H1 (cell line): ENCODE measurements around the gene SCGB1A1. TPM values are rescaled to one million over a fixed set of nuclear protein-coding genes. Genes with fewer than 3 reads are reported as not detected.

Experiments
- CTCF ChIA-PET: fragments of 300-600 bp; sonication (Branson Sonifier 250); formaldehyde crosslinking; loops from one replicate; lab custom pipeline; 2021; ENCODE audit not compliant: partially characterized antibody; lab: Charles Lee
- POLR2A ChIA-PET: fragments of 300-600 bp; sonication (Branson Sonifier 250); formaldehyde crosslinking; loops from one replicate; lab custom pipeline; 2021; ENCODE audit warnings: inconsistent platforms; ENCODE audit not compliant: partially characterized antibody; lab: Charles Lee
- DNase-seq, 2 experiments: peaks; one replicate each; pipeline versions ENCODE4 v3.0.0 to v3.0.0-alpha.2; 2010 to 2022; ENCODE audit warnings: low spot score in 2 of 2, low read depth in 1 of 2, mixed read lengths in 1 of 2
- FAIRE-seq: peaks from 2 replicates; lab custom pipeline; 2011; peaks lifted over from hg19 to GRCh38; lab: Jason Lieb, UNC
- H2AFZ ChIP-seq: 2 replicates; pipeline ENCODE4 v1.8.1; 2012; ENCODE audit warnings: low read length, inconsistent platforms
- H2AK5ac ChIP-seq: 2 replicates; pipeline ENCODE4 v1.6.1; 2013; ENCODE audit warnings: low read depth, low read length
- H2BK120ac ChIP-seq: replicated peaks from 2 replicates; pipeline ENCODE3; 2013; ENCODE audit warnings: low read depth, low read length, inconsistent platforms
- H2BK12ac ChIP-seq: 2 replicates; pipeline ENCODE4 v1.6.1; 2013; ENCODE audit warnings: low read depth, low read length
- H2BK15ac ChIP-seq: 2 replicates; pipeline ENCODE4 v1.6.1; 2013; ENCODE audit warnings: low read length
- H2BK20ac ChIP-seq: 2 replicates; pipeline ENCODE4 v1.6.1; 2013; ENCODE audit warnings: low read length
- H2BK5ac ChIP-seq: 2 replicates; pipeline ENCODE4 v1.6.1; 2013; ENCODE audit warnings: low read depth, low read length
- H3K14ac ChIP-seq: 2 replicates; pipeline ENCODE4 v1.6.1; 2013; ENCODE audit warnings: inconsistent platforms; ENCODE audit not compliant: insufficient read length
- H3K18ac ChIP-seq: 2 replicates; pipeline ENCODE4 v1.6.1; 2013; ENCODE audit warnings: low read length; ENCODE audit errors: extremely low read depth
- H3K23ac ChIP-seq: 2 replicates; pipeline ENCODE4 v1.6.1; 2013; ENCODE audit warnings: inconsistent platforms; ENCODE audit not compliant: insufficient read length
- H3K23me2 ChIP-seq: 2 replicates; pipeline ENCODE4 v1.6.1; 2013; ENCODE audit warnings: low read depth, low read length
- H3K27ac ChIP-seq: 2 replicates; pipeline ENCODE4 v1.6.1; 2011; ENCODE audit warnings: low read depth, low read length, inconsistent platforms
- H3K27me3 ChIP-seq, 4 experiments: replicated peaks in 1 of 4; 1 replicate in 1 of 4; 2 replicates in 3 of 4; pipeline versions ENCODE4 v1.6.1 to v1.8.1; 2011 to 2013; ENCODE audit warnings: low read length in 3 of 4, mild to moderate bottlenecking in 3 of 4, inconsistent platforms in 2 of 4, mixed read lengths in 2 of 4, moderate library complexity in 1 of 4; ENCODE audit not compliant: control insufficient read depth in 3 of 4, insufficient read depth in 3 of 4; ENCODE audit errors: extremely low read depth in 1 of 4
- H3K36me3 ChIP-seq, 4 experiments: 2 replicates each; pipeline versions ENCODE4 v1.6.1 to v1.8.1; 2011 to 2013; ENCODE audit warnings: mild to moderate bottlenecking in 4 of 4, low read length in 3 of 4, moderate library complexity in 2 of 4, control low read depth in 1 of 4, inconsistent platforms in 1 of 4; ENCODE audit not compliant: insufficient read depth in 4 of 4, control insufficient read depth in 2 of 4
- H3K4ac ChIP-seq: replicated peaks from 2 replicates; pipeline ENCODE3; 2013; ENCODE audit warnings: low read length, low read depth, mixed read lengths, inconsistent platforms; ENCODE audit not compliant: insufficient read length
- H3K4me1 ChIP-seq, 4 experiments: replicated peaks in 1 of 4; 1 replicate in 1 of 4; 2 replicates in 3 of 4; pipeline versions ENCODE4 v1.6.1 to v1.8.1; 2011 to 2013; ENCODE audit warnings: low read length in 3 of 4, inconsistent platforms in 2 of 4, mixed read lengths in 1 of 4; ENCODE audit not compliant: insufficient read depth in 4 of 4, control insufficient read depth in 3 of 4
- H3K4me2 ChIP-seq, 2 experiments: 2 replicates each; pipeline versions ENCODE4 v1.6.1 to v1.8.1; 2011 to 2013; ENCODE audit warnings: low read depth in 2 of 2, low read length in 2 of 2, control low read depth in 1 of 2, inconsistent platforms in 1 of 2, mild to moderate bottlenecking in 1 of 2; ENCODE audit not compliant: insufficient read depth in 1 of 2
- H3K4me3 ChIP-seq, 4 experiments: fragments of 200-600, 300-600 bp in 1 of 4; sonication (generic), shearing (Covaris generic), sonication (Bioruptor Twin) in 1 of 4; 2 replicates each; pipeline versions ENCODE4 v1.5.1 to v1.8.1; 2011 to 2016; ENCODE audit warnings: low read length in 4 of 4, low read depth in 3 of 4, control low read depth in 2 of 4, inconsistent platforms in 2 of 4, mild to moderate bottlenecking in 2 of 4, mixed read lengths in 1 of 4, moderate library complexity in 1 of 4; ENCODE audit not compliant: insufficient read depth in 2 of 4; ENCODE audit errors: extremely low read depth in 1 of 4
- H3K56ac ChIP-seq: replicated peaks from 2 replicates; pipeline ENCODE3; 2013; ENCODE audit warnings: low read depth, mild to moderate bottlenecking, mixed read lengths, low read length, inconsistent platforms; ENCODE audit not compliant: insufficient read length
- H3K79me1 ChIP-seq: 2 replicates; pipeline ENCODE4 v1.6.1; 2013; ENCODE audit warnings: low read depth, low read length, control low read depth
- H3K79me2 ChIP-seq, 2 experiments: 2 replicates each; pipeline versions ENCODE4 v1.6.1 to v1.8.1; 2012 to 2013; ENCODE audit warnings: low read length in 2 of 2, mild to moderate bottlenecking in 2 of 2, inconsistent platforms in 1 of 2; ENCODE audit not compliant: insufficient read depth in 2 of 2, control insufficient read depth in 1 of 2
- H3K9ac ChIP-seq, 4 experiments: replicated peaks in 1 of 4; 1 replicate in 1 of 4; 2 replicates in 3 of 4; pipeline versions ENCODE4 v1.6.1 to v1.8.1; 2011 to 2013; ENCODE audit warnings: low read depth in 3 of 4, low read length in 3 of 4, control low read depth in 2 of 4, mild to moderate bottlenecking in 2 of 4, moderate library complexity in 2 of 4, inconsistent platforms in 1 of 4; ENCODE audit errors: extremely low read depth in 1 of 4
- H3K9me3 ChIP-seq, 2 experiments: 2 replicates each; pipeline versions ENCODE4 v1.6.1 to v1.8.1; 2012 to 2013; ENCODE audit warnings: mild to moderate bottlenecking in 2 of 2, moderate library complexity in 2 of 2, control low read depth in 1 of 2, inconsistent platforms in 1 of 2, low read depth in 1 of 2, low read length in 1 of 2, mixed read lengths in 1 of 2; ENCODE audit not compliant: insufficient read depth in 2 of 2
- H4K20me1 ChIP-seq, 2 experiments: replicated peaks in 1 of 2; 2 replicates each; pipeline versions ENCODE3 to v1.8.1; 2011 to 2013; ENCODE audit warnings: inconsistent platforms in 2 of 2, low read length in 2 of 2, mild to moderate bottlenecking in 1 of 2; ENCODE audit not compliant: insufficient read depth in 2 of 2, control insufficient read depth in 1 of 2
- H4K5ac ChIP-seq: 2 replicates; pipeline ENCODE4 v1.6.1; 2013; ENCODE audit warnings: low read length, low read depth, mixed read lengths, inconsistent platforms; ENCODE audit not compliant: insufficient read length
- H4K8ac ChIP-seq: 2 replicates; pipeline ENCODE4 v1.8.0; 2013; ENCODE audit warnings: mild to moderate bottlenecking, moderate library complexity, low read length, inconsistent platforms; ENCODE audit not compliant: insufficient read depth; ENCODE audit errors: extremely low read depth
- H4K91ac ChIP-seq: replicated peaks from 2 replicates; pipeline ENCODE3; 2013; ENCODE audit warnings: low read length, mixed read lengths, inconsistent platforms; ENCODE audit not compliant: insufficient read length
- RFX5 ChIP-seq: IDR thresholded peaks from 2 replicates; pipeline ENCODE4 v1.6.1; 2011; ENCODE audit warnings: low read depth, low read length, improper control_type of control experiment, borderline replicate concordance
- RNF2 ChIP-seq: fragments of 200-900, 300-1000 bp; sonication (generic); IDR thresholded peaks from 2 replicates; pipeline ENCODE4 v1.7.1; 2016; ENCODE audit warnings: borderline replicate concordance, low read depth, mild to moderate bottlenecking, antibody characterized with exemption, low read length; ENCODE audit not compliant: poor library complexity, severe bottlenecking; ENCODE audit errors: missing control alignments
- SP2 ChIP-seq: IDR thresholded peaks from 2 replicates; pipeline ENCODE4 v1.6.1; 2012; ENCODE audit warnings: mild to moderate bottlenecking, low read length, inconsistent platforms
- TAF1 ChIP-seq: IDR thresholded peaks from 2 replicates; pipeline ENCODE4 v1.6.1; 2011; ENCODE audit warnings: mild to moderate bottlenecking, low read depth, low read length
- WGBS, 2 experiments: shearing (Covaris generic) in 1 of 2; methylation state at CpG; one replicate each; pipeline versions ENCODE4 v1.1.6 to v1.1.7; 2013 to 2015; ENCODE audit warnings: low lambda C conversion rate in 2 of 2, mixed read lengths in 2 of 2, inconsistent platforms in 1 of 2, low coverage in 1 of 2, missing lambda C conversion rate in 1 of 2; ENCODE audit not compliant: insufficient replicate concordance in 2 of 2, insufficient coverage in 1 of 2, insufficient read length in 1 of 2; ENCODE audit errors: extremely low coverage in 1 of 2, missing lambda C conversion rate in 1 of 2; 5-methylcytosine and 5-hydroxymethylcytosine counted together
- polyA plus RNA-seq, 7 experiments: library from polyadenylated mRNA; depleted of rRNA in 3 of 7; stranded (reverse) in 5 of 7; unstranded in 2 of 7; fragments of >200 nt in 5 of 7; fragments of 200-250 nt in 2 of 7; gene quantifications; 1 replicate in 5 of 7; 2 replicates in 1 of 7; 4 replicates in 1 of 7; pipeline versions ENCODE4 v1.2.1 to v1.2.3, GENCODE V29; 2011 to 2013; ENCODE audit warnings: missing spikeins in 2 of 7, mixed read lengths in 2 of 7
- total RNA-seq: library from RNA; stranded (reverse); fragmentation: NEBNext Ultra II Directional; extraction: Animal tissue kit (Norgen Biotek cat#: 25700); gene quantifications from 2 replicates; pipeline ENCODE4 v1.2.1, GENCODE V29; 2021

Gene SCGB1A1
- total and polyA plus RNA-seq, 2 of the 8 experiments (the other 6 are each of a cell fraction or from before 2014, with no cell fraction given) = not detected

DNA sequence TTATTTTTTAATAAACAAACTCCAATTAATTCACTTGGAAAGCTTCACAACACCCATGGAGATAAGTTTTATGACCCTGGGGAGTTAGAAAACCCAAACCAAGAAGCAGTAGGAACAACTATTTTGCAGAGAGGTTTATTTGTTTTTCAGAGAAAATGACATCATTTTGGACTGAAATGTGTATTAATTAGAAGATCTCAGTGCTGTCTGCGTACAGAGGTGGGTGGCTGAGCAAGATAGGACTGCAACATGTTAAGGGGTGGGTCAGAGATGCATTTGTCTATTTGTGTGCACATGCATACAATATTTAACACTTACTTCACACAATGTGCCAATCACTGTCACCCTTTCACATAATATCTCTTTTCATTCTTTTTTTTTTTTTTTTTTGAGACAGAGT, 1.1 kb downstream of the SCGB1A1 start:
- Histone ChIP-seq H3K79me1 (no peaks in the 10 kb centered on the region), H2BK15ac (no peak overlapping the region), H2BK5ac (no peak overlapping the region), H2BK12ac (no peak overlapping the region), H3K4me1 (0 out of 7 replicates have a peak, but pooled peaks cover 0 to 2% (median 0%) of the 10 kb centered on the region in 4 experiments), H4K8ac (no peak overlapping the region), H4K5ac (no peak overlapping the region), H2BK20ac (no peak overlapping the region), H3K18ac (no peak overlapping the region), H3K23me2 (peaks cover 2% of the 10 kb centered on the region; the same call in 1 of the 2 replicates), H3K4me2 (no peak overlapping the region), H4K20me1 (no peaks in the 10 kb centered on the region), H3K14ac (no peak overlapping the region), H3K4me3 (no peak overlapping the region), H3K9ac (no peak overlapping the region), H3K36me3 (no peaks in the 10 kb centered on the region), H3K27ac (no peak overlapping the region), H2AFZ (no peak overlapping the region), H4K91ac (no peak overlapping the region), H2AK5ac (no peak overlapping the region), H2BK120ac (no peak overlapping the region), H3K23ac (no peak overlapping the region), H3K9me3 (no peaks in the 10 kb centered on the region), H3K4ac (no peak overlapping the region), H3K56ac (no peak overlapping the region), H3K79me2 (no peaks in the 10 kb centered on the region), H3K27me3 (peaks cover 0 to 15% (median 10%) of the 10 kb centered on the region in 4 experiments; a peak in 6 of 7 replicates)
- DNase-seq (no peak), FAIRE-seq (no peak)
- WGBS, 2 experiments = 82% methylated on average over 1 of the region's 1 CpG; no CpG with 5 or more reads in 1 of the 2 experiments
- TF ChIP-seq TAF1 (no peak), RNF2 (no peak), SP2 (no peak), RFX5 (no peak)
- ChIA-PET CTCF (interaction anchor here (0.6 to 7.5 kb wide), 8 partner anchors 10 to 273 kb away, joined by 3 to 82 read pairs (median 6); no protein-coding TSS in a partner anchor), POLR2A (interaction anchor here (0.7 to 1.8 kb wide), 5 partner anchors 9 to 171 kb away, joined by 3 to 5 read pairs (median 4); partner anchors contain the start of gene EEF1G)
